SIG-M5 (cell line): ENCODE results near the gene LIPI.
"Not testable (repeated sequence)": the region's sequence is repeated elsewhere in the genome, so short reads cannot be mapped to it uniquely, and the experiment has no call there.

ENCODE experiments used
- DNase-seq: peaks from one replicate; lab custom pipeline; 2025; lab: John Stamatoyannopoulos, UW

The LIPI gene

GRCh38 chr21:14210738-14211137 is at the start of gene LIPI:
Gene LIPI (minus strand): TSS chr21:14210955. CDS start chr21:14210845, 110 bp downstream.
- no peak for DNase-seq

- DNase-seq, result no peak
These were observed 49.5 kb upstream of the LIPI start for GRCh38 chr21:14260174-14260764.

GRCh38 chr21:14259747-14260146 is 49.0 kb upstream of the LIPI start:
- no peak for DNase-seq

GRCh38 chr21:14251336-14251735 is 40.6 kb upstream of the LIPI start:
- DNase-seq, result no peak

- no peak for DNase-seq
These were observed 35.0 kb upstream of the LIPI start for GRCh38 chr21:14245711-14246110.

GRCh38 chr21:14244911-14245310 is 34.2 kb upstream of the LIPI start:
- DNase-seq, result no peak

- DNase-seq, result no peak
These were observed 33.1 kb upstream of the LIPI start for GRCh38 chr21:14243874-14244273.

- no peak for DNase-seq
These were observed 32.7 kb upstream of the LIPI start for GRCh38 chr21:14243461-14243860.

- DNase-seq, result no peak
These were observed 30.5 kb upstream of the LIPI start for GRCh38 chr21:14241297-14241696.

- no peak for DNase-seq
These were observed 28.5 kb upstream of the LIPI start for GRCh38 chr21:14239281-14239680.

GRCh38 chr21:14236180-14236579 is 25.4 kb upstream of the LIPI start:
- DNase-seq, result no peak

GRCh38 chr21:14235101-14235500 is 24.3 kb upstream of the LIPI start:
- no peak for DNase-seq

- DNase-seq, result no peak
These were observed 18.6 kb upstream of the LIPI start for GRCh38 chr21:14229399-14229798.

- no peak for DNase-seq
These were observed 12.6 kb upstream of the LIPI start for GRCh38 chr21:14223365-14223764.

- no peak for DNase-seq
These were observed 5.4 kb upstream of the LIPI start, which contains the start of gene RBM11 for GRCh38 chr21:14215971-14216641. Gene RBM11 (plus strand): TSS chr21:14216157. CDS start chr21:14216187, 30 bp downstream.

- no peak for DNase-seq
These were observed 2.4 kb upstream of the LIPI start for GRCh38 chr21:14213164-14213563.

GRCh38 chr21:14206222-14206621 is 4.5 kb downstream of the LIPI start:
- DNase-seq, result no peak

GRCh38 chr21:14166463-14167223 is 44.1 kb downstream of the LIPI start:
- DNase-seq, result not testable (repeated sequence)

- no peak for DNase-seq
These were observed 66.8 kb downstream of the LIPI start for GRCh38 chr21:14143999-14144398.

- no peak for DNase-seq
These were observed 86.5 kb downstream of the LIPI start for GRCh38 chr21:14124266-14124665.

GRCh38 chr21:14121719-14122118 is 89.0 kb downstream of the LIPI start:
- no peak for DNase-seq

- no peak for DNase-seq
These were observed 90.5 kb downstream of the LIPI start for GRCh38 chr21:14120091-14120734.

GRCh38 chr21:14119038-14119437 is 91.7 kb downstream of the LIPI start:
- no peak for DNase-seq
